Astrocyte (in vitro differentiated cells and primary cell): Measurements from ENCODE around the gene FAM53B. TPM values are rescaled to one million over a fixed set of nuclear protein-coding genes. Genes with fewer than 3 reads are reported as not detected.
"Not testable (repeated sequence)": the region's sequence is repeated elsewhere in the genome, so short reads cannot be mapped to it uniquely, and the experiment has no call there.

Source experiments
- DNase-seq: peaks from one replicate; pipeline ENCODE4 v3.0.0-alpha.2; 2010; ENCODE audit warnings: low read depth
- FAIRE-seq: peaks from 2 replicates; lab custom pipeline; 2011; peaks lifted over from hg19 to GRCh38; lab: Jason Lieb, UNC
- H2AFZ ChIP-seq: 2 replicates; pipeline ENCODE4 v1.6.0; 2012; ENCODE audit warnings: low read depth, low read length, inconsistent platforms
- H3K27ac ChIP-seq: 2 replicates; pipeline ENCODE4 v1.5.1; 2011; ENCODE audit warnings: low read depth, low read length, inconsistent platforms
- H3K27me3 ChIP-seq: 2 replicates; pipeline ENCODE4 v1.6.0; 2011; ENCODE audit warnings: low read length, inconsistent platforms; ENCODE audit not compliant: insufficient read depth
- H3K36me3 ChIP-seq: 2 replicates; pipeline ENCODE4 v1.5.1; 2011; ENCODE audit warnings: low read length, inconsistent platforms; ENCODE audit not compliant: insufficient read depth
- H3K4me1 ChIP-seq: 2 replicates; pipeline ENCODE4 v1.5.1; 2011; ENCODE audit warnings: low read length, inconsistent platforms; ENCODE audit not compliant: insufficient read depth
- H3K4me2 ChIP-seq: 2 replicates; pipeline ENCODE4 v1.6.0; 2012; ENCODE audit warnings: low read length, inconsistent platforms
- H3K4me3 ChIP-seq: 2 replicates; pipeline ENCODE4 v1.5.1; 2011; ENCODE audit warnings: low read depth, mild to moderate bottlenecking, low read length, inconsistent platforms; ENCODE audit not compliant: insufficient read depth
- H3K79me2 ChIP-seq: 2 replicates; pipeline ENCODE4 v1.6.0; 2012; ENCODE audit warnings: mild to moderate bottlenecking, low read length, inconsistent platforms; ENCODE audit not compliant: insufficient read depth
- H3K9ac ChIP-seq: 2 replicates; pipeline ENCODE4 v1.6.0; 2012; ENCODE audit warnings: mild to moderate bottlenecking, low read length, inconsistent platforms
- H3K9me3 ChIP-seq: 2 replicates; pipeline ENCODE4 v1.5.1; 2012; ENCODE audit warnings: low read depth, mild to moderate bottlenecking, low read length, inconsistent platforms; ENCODE audit not compliant: insufficient read depth
- H4K20me1 ChIP-seq: 2 replicates; pipeline ENCODE4 v1.6.0; 2012; ENCODE audit warnings: low read length, inconsistent platforms; ENCODE audit not compliant: insufficient read depth
- H3K27ac Mint-ChIP-seq: one replicate; pipeline ENCODE4 v1.8.0; 2021; ENCODE audit warnings: mild to moderate bottlenecking, mixed read lengths; ENCODE audit not compliant: unreplicated experiment
- H3K27me3 Mint-ChIP-seq: one replicate; pipeline ENCODE4 v1.8.0; 2021; ENCODE audit warnings: low read depth, mixed read lengths; ENCODE audit not compliant: unreplicated experiment
- H3K36me3 Mint-ChIP-seq: one replicate; pipeline ENCODE4 v1.8.0; 2021; ENCODE audit warnings: low read depth, mixed read lengths; ENCODE audit not compliant: unreplicated experiment
- H3K4me1 Mint-ChIP-seq: one replicate; pipeline ENCODE4 v1.8.0; 2021; ENCODE audit warnings: low read depth, mixed read lengths; ENCODE audit not compliant: unreplicated experiment
- H3K4me3 Mint-ChIP-seq: one replicate; pipeline ENCODE4 v1.8.0; 2021; ENCODE audit warnings: mild to moderate bottlenecking, moderate library complexity, mixed read lengths; ENCODE audit not compliant: unreplicated experiment
- H3K9me3 Mint-ChIP-seq: one replicate; pipeline ENCODE4 v1.8.0; 2021; ENCODE audit warnings: mild to moderate bottlenecking, mixed read lengths; ENCODE audit not compliant: unreplicated experiment
- CTCF ChIP-seq: IDR thresholded peaks from 2 replicates; pipeline ENCODE4 v1.5.1; 2011; ENCODE audit warnings: low read depth, mild to moderate bottlenecking, inconsistent platforms, low read length, moderate library complexity; ENCODE audit not compliant: insufficient read depth
- EZH2 ChIP-seq: IDR thresholded peaks from 2 replicates; pipeline ENCODE4 v1.6.1; 2012; ENCODE audit warnings: mild to moderate bottlenecking, low read length, inconsistent platforms; ENCODE audit not compliant: insufficient read depth
- total RNA-seq: library from RNA; stranded (reverse); gene quantifications from 2 replicates; pipeline ENCODE4 v1.2.1, GENCODE V29; 2021

The FAM53B gene
- total RNA-seq, 1 donor from 2014 or later = 12.9 TPM

GRCh38 chr10:124612611-124613498, 131.3 kb downstream of the FAM53B start:
- Histone ChIP-seq H3K9ac (no peak overlapping the region), H3K36me3 (no peaks in the 10 kb centered on the region), H3K9me3 (no peaks in the 10 kb centered on the region), H2AFZ (no peak overlapping the region), H3K4me1 (no peaks in the 10 kb centered on the region), H3K79me2 (no peaks in the 10 kb centered on the region), H3K4me3 (no peak overlapping the region), H3K27ac (no peak overlapping the region), H4K20me1 (peaks cover 7% of the 10 kb centered on the region), H3K27me3 (no peaks in the 10 kb centered on the region), H3K4me2 (no peak overlapping the region)
- DNase-seq = peak; percentile 13
- Mint-ChIP-seq H3K4me1 (no peaks in the 10 kb centered on the region), H3K9me3 (no peaks in the 10 kb centered on the region), H3K27me3 (peaks cover 5% of the 10 kb centered on the region), H3K27ac (no peak overlapping the region), H3K36me3 (peaks cover 5% of the 10 kb centered on the region), H3K4me3 (no peak overlapping the region)
- FAIRE-seq = no peak
- no peak for TF ChIP-seq CTCF
- TF ChIP-seq EZH2 = no peak

- DNase-seq = no peak
- Histone ChIP-seq H3K4me2 (no peak overlapping the region), H3K27me3 (no peaks in the 10 kb centered on the region), H3K4me1 (no peaks in the 10 kb centered on the region), H3K9ac (no peak overlapping the region), H3K79me2 (no peaks in the 10 kb centered on the region), H3K36me3 (no peaks in the 10 kb centered on the region), H3K4me3 (no peak overlapping the region), H3K9me3 (no peaks in the 10 kb centered on the region), H4K20me1 (peaks cover 7% of the 10 kb centered on the region), H2AFZ (no peak overlapping the region), H3K27ac (no peak overlapping the region)
- no peak overlapping the region for H3K4me3 Mint-ChIP-seq
- FAIRE-seq = no peak
- no peak overlapping the region for H3K27ac Mint-ChIP-seq
- TF ChIP-seq EZH2 (no peak), CTCF (no peak)
- H3K36me3 Mint-ChIP-seq = peaks cover 2% of the 10 kb centered on the region
- peaks cover 9% of the 10 kb centered on the region for H3K27me3 Mint-ChIP-seq
- no peaks in the 10 kb centered on the region for H3K4me1 Mint-ChIP-seq
- no peaks in the 10 kb centered on the region for H3K9me3 Mint-ChIP-seq
These were observed 132.4 kb downstream of the FAM53B start for GRCh38 chr10:124611738-124612137.

GRCh38 chr10:124610851-124611250, 133.3 kb downstream of the FAM53B start:
- not testable (repeated sequence) for H3K4me1 Mint-ChIP-seq, H3K36me3 ChIP-seq, H3K9ac ChIP-seq, H3K4me3 Mint-ChIP-seq, H2AFZ ChIP-seq, H3K9me3 Mint-ChIP-seq, DNase-seq, H3K4me2 ChIP-seq, H3K27ac ChIP-seq, H3K79me2 ChIP-seq, FAIRE-seq, H3K9me3 ChIP-seq, H3K27ac Mint-ChIP-seq, H3K27me3 ChIP-seq, H3K4me3 ChIP-seq, H3K4me1 ChIP-seq, H3K36me3 Mint-ChIP-seq, H4K20me1 ChIP-seq, H3K27me3 Mint-ChIP-seq

GRCh38 chr10:124610186-124610585, 134.0 kb downstream of the FAM53B start:
- not testable (repeated sequence) for DNase-seq, H3K36me3 ChIP-seq, H3K9ac ChIP-seq, H3K27ac Mint-ChIP-seq, H3K27ac ChIP-seq, H3K9me3 Mint-ChIP-seq, H3K27me3 Mint-ChIP-seq, H3K4me2 ChIP-seq, H4K20me1 ChIP-seq, H3K36me3 Mint-ChIP-seq, H2AFZ ChIP-seq, H3K4me1 ChIP-seq, FAIRE-seq, H3K27me3 ChIP-seq, H3K4me1 Mint-ChIP-seq, H3K4me3 ChIP-seq, H3K4me3 Mint-ChIP-seq, H3K9me3 ChIP-seq, H3K79me2 ChIP-seq
